Measurements from ENCODE around the gene NDC1. TPM values are rescaled to one million over a fixed set of nuclear protein-coding genes. Genes with fewer than 3 reads are reported as not detected.
A peak's percentile ranks its signal among the peaks of the same experiment; 100 is the strongest.
"Not testable (repeated sequence)": the region's sequence is repeated elsewhere in the genome, so short reads cannot be mapped to it uniquely, and the experiment has no call there.

Gene NDC1
- polyA plus RNA-seq: 10 to 100 TPM in 1 of 3 donors, 1 to 10 TPM in 2; 4.0 to 13.6 (median 8.9) TPM

GRCh38 chr1:53837924-53838653 lies at the start of gene NDC1:
Gene NDC1, minus strand, starts transcription at chr1:53838296. Its CDS starts 35 bp downstream, at chr1:53838261.
- peaks cover 24 to 36% of the 10 kb centered on the region in 2 donors for H3K4me1 Mint-ChIP-seq

GRCh38 chr1:53883600-53883999 lies 45.5 kb upstream of the NDC1 start:
- H3K36me3 Mint-ChIP-seq: peaks cover 20 to 47% (median 32%) of the 10 kb centered on the region in 3 donors
- peaks cover 20 to 37% of the 10 kb centered on the region in 2 donors for H3K4me1 Mint-ChIP-seq
- H3K4me3 Mint-ChIP-seq; H3K27ac Mint-ChIP-seq; H3K27me3 Mint-ChIP-seq (ENCODE audit: low read depth in 3 of 3); DNase-seq; H3K9me3 Mint-ChIP-seq: not testable (repeated sequence)

More at GRCh38 chr1:53837924-53838653, at the start of gene NDC1:
- Mint-ChIP-seq H3K27ac (peak within 1 kb of the TSS; percentile 95 to 98 (median 98)), H3K9me3 (peaks cover 0 to 8% (median 5%) of the 10 kb centered on the region in 6 donors), H3K27me3 (ENCODE audit: low read depth in 3 of 3) (peaks cover 0 to 8% (median 4%) of the 10 kb centered on the region in 3 donors), H3K36me3 (peaks cover 0 to 3% (median 0%) of the 10 kb centered on the region in 3 donors), H3K4me3 (peak within 1 kb of the TSS; percentile 95 to 99 (median 97))
- peak; percentile 92 for DNase-seq

- DNase-seq; H3K4me3 Mint-ChIP-seq; H3K27me3 Mint-ChIP-seq (ENCODE audit: low read depth in 3 of 3); H3K9me3 Mint-ChIP-seq: not testable (repeated sequence)
- Mint-ChIP-seq H3K36me3 (peaks cover 25 to 56% (median 29%) of the 10 kb centered on the region in 3 donors), H3K4me1 (peaks cover 12 to 20% of the 10 kb centered on the region in 2 donors), H3K27ac (peak overlapping the region in 1 of 6 donors; percentile 13)
These were observed 43.8 kb upstream of the NDC1 start for GRCh38 chr1:53881853-53882252.

GRCh38 chr1:53878492-53879105 lies 40.5 kb upstream of the NDC1 start:
- peaks cover 0 to 2% (median 0%) of the 10 kb centered on the region in 6 donors for H3K9me3 Mint-ChIP-seq
- H3K36me3 Mint-ChIP-seq: peaks cover 28 to 61% (median 38%) of the 10 kb centered on the region in 3 donors
- DNase-seq: peak; percentile 32 to 49 (median 38)
- H3K27me3 Mint-ChIP-seq (ENCODE audit: low read depth in 3 of 3): peaks cover 0 to 2% (median 0%) of the 10 kb centered on the region in 3 donors
- H3K27ac Mint-ChIP-seq: no peak overlapping the region
- no peak overlapping the region for H3K4me3 Mint-ChIP-seq
- peaks cover 2 to 4% of the 10 kb centered on the region in 2 donors for H3K4me1 Mint-ChIP-seq

GRCh38 chr1:53875150-53875549 lies 37.1 kb upstream of the NDC1 start:
- H3K36me3 Mint-ChIP-seq: peaks cover 27 to 54% (median 28%) of the 10 kb centered on the region in 3 donors
- not testable (repeated sequence) for H3K4me3 Mint-ChIP-seq; H3K27ac Mint-ChIP-seq; H3K27me3 Mint-ChIP-seq (ENCODE audit: low read depth in 3 of 3); H3K4me1 Mint-ChIP-seq; DNase-seq; H3K9me3 Mint-ChIP-seq

GRCh38 chr1:53871773-53872484 lies 33.8 kb upstream of the NDC1 start:
- H3K4me1 Mint-ChIP-seq: no peaks in the 10 kb centered on the region
- peaks cover 28 to 51% (median 34%) of the 10 kb centered on the region in 3 donors for H3K36me3 Mint-ChIP-seq
- H3K27me3 Mint-ChIP-seq (ENCODE audit: low read depth in 3 of 3): peaks cover 0 to 2% (median 0%) of the 10 kb centered on the region in 3 donors
- no peak overlapping the region for H3K27ac Mint-ChIP-seq
- H3K9me3 Mint-ChIP-seq: no peaks in the 10 kb centered on the region
- no peak for DNase-seq
- no peak overlapping the region for H3K4me3 Mint-ChIP-seq

GRCh38 chr1:53871221-53871620 lies 33.1 kb upstream of the NDC1 start:
- Mint-ChIP-seq H3K4me1 (no peaks in the 10 kb centered on the region), H3K27ac (no peak overlapping the region), H3K36me3 (peaks cover 29 to 49% (median 33%) of the 10 kb centered on the region in 3 donors), H3K4me3 (no peak overlapping the region), H3K27me3 (ENCODE audit: low read depth in 3 of 3) (peaks cover 0 to 2% (median 0%) of the 10 kb centered on the region in 3 donors), H3K9me3 (no peaks in the 10 kb centered on the region)
- DNase-seq: no peak

GRCh38 chr1:53869454-53870117 lies 31.5 kb upstream of the NDC1 start:
- H3K4me1 Mint-ChIP-seq: no peaks in the 10 kb centered on the region
- H3K36me3 Mint-ChIP-seq: peaks cover 26 to 48% (median 31%) of the 10 kb centered on the region in 3 donors
- DNase-seq: no peak
- H3K9me3 Mint-ChIP-seq: no peaks in the 10 kb centered on the region
- peaks cover 0 to 2% (median 0%) of the 10 kb centered on the region in 3 donors for H3K27me3 Mint-ChIP-seq (ENCODE audit: low read depth in 3 of 3)
- H3K4me3 Mint-ChIP-seq: no peak overlapping the region
- no peak overlapping the region for H3K27ac Mint-ChIP-seq

GRCh38 chr1:53868565-53868964 lies 30.5 kb upstream of the NDC1 start:
- no peak overlapping the region for H3K27ac Mint-ChIP-seq
- peaks cover 0 to 2% (median 0%) of the 10 kb centered on the region in 3 donors for H3K27me3 Mint-ChIP-seq (ENCODE audit: low read depth in 3 of 3)
- no peaks in the 10 kb centered on the region for H3K9me3 Mint-ChIP-seq
- H3K36me3 Mint-ChIP-seq: peaks cover 26 to 46% (median 31%) of the 10 kb centered on the region in 3 donors
- no peak overlapping the region for H3K4me3 Mint-ChIP-seq
- no peak for DNase-seq
- no peaks in the 10 kb centered on the region for H3K4me1 Mint-ChIP-seq

GRCh38 chr1:53862507-53862906 lies 24.4 kb upstream of the NDC1 start:
- peaks cover 15 to 24% (median 22%) of the 10 kb centered on the region in 3 donors for H3K36me3 Mint-ChIP-seq
- H3K27ac Mint-ChIP-seq: no peak overlapping the region
- H3K9me3 Mint-ChIP-seq: no peaks in the 10 kb centered on the region
- no peaks in the 10 kb centered on the region for H3K27me3 Mint-ChIP-seq (ENCODE audit: low read depth in 3 of 3)
- H3K4me3 Mint-ChIP-seq: no peak overlapping the region
- H3K4me1 Mint-ChIP-seq: no peaks in the 10 kb centered on the region
- DNase-seq: no peak

GRCh38 chr1:53860967-53861411 lies 22.9 kb upstream of the NDC1 start:
- H3K4me3 Mint-ChIP-seq: no peak overlapping the region
- H3K27me3 Mint-ChIP-seq (ENCODE audit: low read depth in 3 of 3): no peaks in the 10 kb centered on the region
- peak overlapping the region in 1 of 6 donors; percentile 54 for H3K27ac Mint-ChIP-seq
- peak; percentile 28 to 35 (median 34) for DNase-seq
- H3K36me3 Mint-ChIP-seq: peaks cover 16 to 28% (median 21%) of the 10 kb centered on the region in 3 donors
- no peaks in the 10 kb centered on the region for H3K4me1 Mint-ChIP-seq
- H3K9me3 Mint-ChIP-seq: no peaks in the 10 kb centered on the region

GRCh38 chr1:53851571-53852285 lies 13.6 kb upstream of the NDC1 start:
- no peaks in the 10 kb centered on the region for H3K9me3 Mint-ChIP-seq
- peaks cover 20 to 44% (median 30%) of the 10 kb centered on the region in 3 donors for H3K36me3 Mint-ChIP-seq
- H3K27ac Mint-ChIP-seq: peak overlapping the region in 1 of 6 donors; percentile 12
- DNase-seq: no peak
- peaks cover 0 to 4% (median 2%) of the 10 kb centered on the region in 3 donors for H3K27me3 Mint-ChIP-seq (ENCODE audit: low read depth in 3 of 3)
- H3K4me1 Mint-ChIP-seq: no peaks in the 10 kb centered on the region
- H3K4me3 Mint-ChIP-seq: no peak overlapping the region
